ENCODE data around the gene OR7E24.

- no peak for TF ChIP-seq POLR2AphosphoS5 (IDR thresholded peaks at IDR 0.05; ENCODE audit: low read depth, low read length)
- no peak for TF ChIP-seq RXRA (IDR thresholded peaks at IDR 0.05; ENCODE audit: borderline replicate concordance, low read depth)
- no peak for TF ChIP-seq TAF1 (IDR thresholded peaks at IDR 0.05; ENCODE audit: borderline replicate concordance, low read depth, low read length)
- no peak for TF ChIP-seq RFX5 (IDR thresholded peaks at IDR 0.05; ENCODE audit: low read length)
- TF ChIP-seq GABPA (IDR thresholded peaks at IDR 0.05; ENCODE audit: low read depth) = no peak
- no peak for TF ChIP-seq CHD2 (IDR thresholded peaks at IDR 0.05; ENCODE audit: low read length, partially characterized antibody)
- no peak for TF ChIP-seq YY1 (IDR thresholded peaks at IDR 0.05; ENCODE audit: low read depth)
- TF ChIP-seq, protein P1, sequence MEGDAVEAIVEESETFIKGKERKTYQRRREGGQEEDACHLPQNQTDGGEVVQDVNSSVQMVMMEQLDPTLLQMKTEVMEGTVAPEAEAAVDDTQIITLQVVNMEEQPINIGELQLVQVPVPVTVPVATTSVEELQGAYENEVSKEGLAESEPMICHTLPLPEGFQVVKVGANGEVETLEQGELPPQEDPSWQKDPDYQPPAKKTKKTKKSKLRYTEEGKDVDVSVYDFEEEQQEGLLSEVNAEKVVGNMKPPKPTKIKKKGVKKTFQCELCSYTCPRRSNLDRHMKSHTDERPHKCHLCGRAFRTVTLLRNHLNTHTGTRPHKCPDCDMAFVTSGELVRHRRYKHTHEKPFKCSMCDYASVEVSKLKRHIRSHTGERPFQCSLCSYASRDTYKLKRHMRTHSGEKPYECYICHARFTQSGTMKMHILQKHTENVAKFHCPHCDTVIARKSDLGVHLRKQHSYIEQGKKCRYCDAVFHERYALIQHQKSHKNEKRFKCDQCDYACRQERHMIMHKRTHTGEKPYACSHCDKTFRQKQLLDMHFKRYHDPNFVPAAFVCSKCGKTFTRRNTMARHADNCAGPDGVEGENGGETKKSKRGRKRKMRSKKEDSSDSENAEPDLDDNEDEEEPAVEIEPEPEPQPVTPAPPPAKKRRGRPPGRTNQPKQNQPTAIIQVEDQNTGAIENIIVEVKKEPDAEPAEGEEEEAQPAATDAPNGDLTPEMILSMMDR (IDR thresholded peaks at IDR 0.05) = no peak
- TF ChIP-seq EZH2phosphoT487 (IDR thresholded peaks at IDR 0.05; ENCODE audit: borderline replicate concordance, low read depth) = no peak
- no peak for TF ChIP-seq EP300 (IDR thresholded peaks at IDR 0.05; ENCODE audit: borderline replicate concordance in 1 of 2, low read depth in 1 of 2, low read length in 1 of 2)
- TF ChIP-seq FOSL2 (IDR thresholded peaks at IDR 0.05; ENCODE audit: borderline replicate concordance, low read depth) = no peak
- no peak for TF ChIP-seq RAD21 (IDR thresholded peaks at IDR 0.05; ENCODE audit: low read length)
- no peak for TF ChIP-seq JUND (IDR thresholded peaks at IDR 0.05)
- TF ChIP-seq RCOR1 (IDR thresholded peaks at IDR 0.05; ENCODE audit: low read length) = no peak
These were observed 506 bp downstream of the OR7E24 start for GRCh38 chr19:9251236-9251635.
